HCT116 (cell line): ENCODE results near the gene OFD1. TPM values are rescaled to one million over a fixed set of nuclear protein-coding genes. Genes with fewer than 3 reads are reported as not detected.

Experiments
- ATAC-seq: fragments of 200-7000 bp; cut with Tn5 transposase; 2 replicates; pipeline ENCODE4 v1.9.1; 2020; ENCODE audit warnings: mild to moderate bottlenecking, moderate library complexity
- BruUV-seq: library from RNA; stranded (reverse); fragments of 400-500 nt; replicated peaks from 2 replicates; lab custom pipeline; 2021; lab: Mats Ljungman, UMichigan
- CTCF ChIA-PET: fragments of 300-600 bp; sonication (Branson Sonifier 250); formaldehyde crosslinking; loops from one replicate; lab custom pipeline; 2021; ENCODE audit warnings: antibody characterized with exemption; lab: Charles Lee
- POLR2A ChIA-PET: fragments of 300-600, 350-600 bp; sonication (Branson Sonifier 250); formaldehyde crosslinking; loops from one replicate; lab custom pipeline; 2021; ENCODE audit warnings: antibody characterized with exemption; lab: Charles Lee
- RAD21 ChIA-PET, 2 experiments: fragments of 300-600 bp; sonication (Branson Sonifier 250); formaldehyde crosslinking; loops; one replicate each; lab custom pipeline; 2023; ENCODE audit warnings: low total read pairs in 2 of 2; ENCODE audit not compliant: uncharacterized antibody in 2 of 2, unreplicated experiment in 2 of 2, low non-redundant PET in 1 of 2; lab: Charles Lee
- DNase-seq: peaks from one replicate; pipeline ENCODE4 v3.0.0-alpha.2; 2010; ENCODE audit warnings: low read depth, low spot score
- H2AFZ ChIP-seq: fragments of 200-600 bp; shearing (Covaris generic), sonication (generic); 2 replicates; pipeline ENCODE4 v1.6.1; 2017; ENCODE audit warnings: low read depth, mixed run types, mixed read lengths, antibody characterized with exemption, low read length; ENCODE audit not compliant: poor library complexity, severe bottlenecking
- H3K27ac ChIP-seq: 2 replicates; pipeline ENCODE4 v1.5.1; 2012; ENCODE audit warnings: low read depth, low read length
- H3K27me3 ChIP-seq: fragments of 200-600 bp; sonication (generic); 2 replicates; pipeline ENCODE4 v1.6.1; 2016; ENCODE audit warnings: mixed run types, low read length, mixed read lengths; ENCODE audit not compliant: insufficient read depth
- H3K36me3 ChIP-seq, 2 experiments: fragments of 200-500 bp in 1 of 2; fragments of 200-600 bp in 1 of 2; sonication (Bioruptor generic) in 1 of 2; sonication (generic) in 1 of 2; 2 replicates each; pipeline versions ENCODE4 v1.5.1 to v1.6.1; 2014 to 2016; ENCODE audit warnings: low read length in 2 of 2, inconsistent platforms in 1 of 2, mixed read lengths in 1 of 2, mixed run types in 1 of 2; ENCODE audit not compliant: insufficient read depth in 2 of 2, control insufficient read depth in 1 of 2
- H3K4me1 ChIP-seq, 2 experiments: fragments of 200-600 bp in 1 of 2; sonication (generic) in 1 of 2; 2 replicates each; pipeline versions ENCODE4 v1.5.1 to v1.6.1; 2012 to 2017; ENCODE audit warnings: low read length in 2 of 2, inconsistent platforms in 1 of 2, mild to moderate bottlenecking in 1 of 2, mixed read lengths in 1 of 2, mixed run types in 1 of 2, moderate library complexity in 1 of 2; ENCODE audit not compliant: insufficient read depth in 2 of 2, control insufficient read depth in 1 of 2
- H3K4me2 ChIP-seq: fragments of 200-600 bp; sonication (generic); 2 replicates; pipeline ENCODE4 v1.6.1; 2017; ENCODE audit warnings: mixed run types, low read length, mixed read lengths
- H3K4me3 ChIP-seq, 2 experiments: fragments of 200-600 bp in 1 of 2; sonication (generic) in 1 of 2; replicated peaks in 1 of 2; 2 replicates each; pipeline ENCODE4 v1.5.1; 2011 to 2016; ENCODE audit warnings: low read length in 2 of 2, control low read depth in 1 of 2, low read depth in 1 of 2, mild to moderate bottlenecking in 1 of 2, mixed read lengths in 1 of 2, mixed run types in 1 of 2
- H3K79me2 ChIP-seq: fragments of 200-600 bp; sonication (generic); 2 replicates; pipeline ENCODE4 v1.6.1; 2017; ENCODE audit warnings: mild to moderate bottlenecking, mixed run types, low read length, moderate library complexity, mixed read lengths; ENCODE audit not compliant: insufficient read depth
- H3K9ac ChIP-seq: fragments of 200-600 bp; sonication (generic); 2 replicates; pipeline ENCODE4 v1.6.1; 2016; ENCODE audit warnings: low read length, mixed read lengths
- H3K9me2 ChIP-seq: fragments of 200-600 bp; sonication (generic), shearing (Covaris generic); 2 replicates; pipeline ENCODE4 v1.6.1; 2017; ENCODE audit warnings: mixed run types, mild to moderate bottlenecking, moderate library complexity; ENCODE audit not compliant: insufficient read depth
- H3K9me3 ChIP-seq, 2 experiments: fragments of 200-500 bp in 1 of 2; fragments of 200-600 bp in 1 of 2; sonication (Bioruptor generic) in 1 of 2; sonication (generic) in 1 of 2; 2 replicates each; pipeline ENCODE4 v1.6.1; 2014 to 2017; ENCODE audit warnings: low read length in 2 of 2, mixed read lengths in 2 of 2, inconsistent platforms in 1 of 2, low read depth in 1 of 2, mild to moderate bottlenecking in 1 of 2, mixed run types in 1 of 2, moderate library complexity in 1 of 2; ENCODE audit not compliant: control insufficient read depth in 1 of 2, insufficient read depth in 1 of 2
- H4K20me1 ChIP-seq: fragments of 200-600 bp; sonication (generic), shearing (Covaris generic); 2 replicates; pipeline ENCODE4 v1.6.1; 2017; ENCODE audit warnings: mixed run types, mild to moderate bottlenecking, moderate library complexity; ENCODE audit not compliant: insufficient read depth
- CEBPB ChIP-seq: IDR thresholded peaks from 2 replicates; pipeline ENCODE4 v1.6.1; 2012; ENCODE audit warnings: low read depth
- MAX ChIP-seq: IDR thresholded peaks from 2 replicates; pipeline ENCODE4 v1.6.1; 2012
- POLR2AphosphoS5 ChIP-seq: IDR thresholded peaks from 2 replicates; pipeline ENCODE4 v1.6.1; 2011; ENCODE audit warnings: mild to moderate bottlenecking, low read depth, low read length, moderate library complexity
- RAD21 ChIP-seq: IDR thresholded peaks from 2 replicates; pipeline ENCODE4 v1.6.1; 2012; ENCODE audit warnings: low read depth, mild to moderate bottlenecking
- REST ChIP-seq: IDR thresholded peaks from 2 replicates; pipeline ENCODE4 v1.6.1; 2012; ENCODE audit warnings: low read depth
- ZBTB33 ChIP-seq: IDR thresholded peaks from 2 replicates; pipeline ENCODE4 v1.6.1; 2011; ENCODE audit warnings: mild to moderate bottlenecking, low read length, moderate library complexity; ENCODE audit not compliant: insufficient replicate concordance; ENCODE audit errors: extremely low read depth
- intact Hi-C: fragments of 100-400 bp; cut with micrococcal nuclease; formaldehyde crosslinking; loops from 2 replicates; pipeline ENCODE4 v1.10.0; 2022
- total RNA-seq: library from RNA; stranded (reverse); gene quantifications from one replicate; pipeline ENCODE4 v1.2.1, GENCODE V29; 2021; ENCODE audit not compliant: unreplicated experiment

Gene OFD1
- total RNA-seq, 1 experiment from 2014 or later: 18.0 TPM

- H3K36me3 ChIP-seq: no peaks in the 10 kb centered on the region
- H3K9ac ChIP-seq: no peak overlapping the region
- no peaks in the 10 kb centered on the region for H4K20me1 ChIP-seq
- peaks cover 0 to 7% of the 10 kb centered on the region in 2 experiments; a peak in 2 of 4 replicates for H3K4me1 ChIP-seq
- H3K9me3 ChIP-seq: no peaks in the 10 kb centered on the region
- H3K79me2 ChIP-seq: peaks cover 90% of the 10 kb centered on the region
- ChIA-PET CTCF (no interaction called here), RAD21 (no interaction called here), POLR2A (no interaction called here)
- no peak overlapping the region for H2AFZ ChIP-seq
- H3K27me3 ChIP-seq: no peaks in the 10 kb centered on the region
- ATAC-seq (no peak), DNase-seq (no peak)
- BruUV-seq: no TSS peak
- H3K4me2 ChIP-seq: no peak overlapping the region
- H3K27ac ChIP-seq: no peak overlapping the region
- intact Hi-C loops: no loop called here
- TF ChIP-seq POLR2AphosphoS5 (no peak), CEBPB (no peak), REST (no peak), ZBTB33 (no peak), RAD21 (no peak), MAX (no peak)
- no peaks in the 10 kb centered on the region for H3K9me2 ChIP-seq
- no peak overlapping the region for H3K4me3 ChIP-seq
These were observed 31.0 kb upstream of the OFD1 start for GRCh38 chrX:13703589-13703988.
